ENCODE measurements around the gene NACC2. TPM values are rescaled to one million over a fixed set of nuclear protein-coding genes. Genes with fewer than 3 reads are reported as not detected.
A peak's percentile ranks its signal among the peaks of the same experiment; 100 is the strongest.

NACC2 gene
- polyA plus RNA-seq, 1 of the 3 experiments (the other 2 are of a cell fraction), result 22.1 TPM

GRCh38 chr9:135969064-135969683 lies 125.9 kb downstream of the NACC2 start:
- no peaks in the 10 kb centered on the region for H3K9me3 ChIP-seq
- no peak overlapping the region for H3K4me2 ChIP-seq
- ChIA-PET POLR2A (no interaction called here), CTCF (interaction anchor here (2.6 to 11.3 kb wide), 3 partner anchors 84 to 153 kb away, joined by 25 to 174 read pairs (median 29); no protein-coding TSS in a partner anchor)
- peaks cover 4 to 19% of the 10 kb centered on the region in 2 experiments; a peak in 2 of 4 replicates for H3K4me1 ChIP-seq (ENCODE audit: control insufficient read depth in 1 of 2, insufficient read depth in 2 of 2, low read depth in 1 of 2, low read length in 1 of 2)
- H3K27me3 ChIP-seq (ENCODE audit: insufficient read depth), result no peaks in the 10 kb centered on the region
- peaks cover 4% of the 10 kb centered on the region for H3F3A ChIP-seq (replicated peaks; ENCODE audit: insufficient read depth)
- no peak overlapping the region for H3K27ac ChIP-seq (ENCODE audit: low read depth in 2 of 2, low read length in 1 of 2)
- no peak for TF ChIP-seq GABPA (IDR thresholded peaks at IDR 0.05; ENCODE audit: low read depth)
- peak; percentile 47; the same call in 1 of the 2 replicates for TF ChIP-seq PBX3 (IDR thresholded peaks at IDR 0.05)
- no peak for TF ChIP-seq RFX5 (IDR thresholded peaks at IDR 0.05; ENCODE audit: low read length)
- H3K79me2 ChIP-seq (ENCODE audit: insufficient read depth), result no peaks in the 10 kb centered on the region
- no peaks in the 10 kb centered on the region for H3K36me3 ChIP-seq (replicated peaks in 1 of 2; ENCODE audit: control insufficient read depth in 1 of 2, insufficient read depth in 2 of 2, low read length in 1 of 2)
- H3K9ac ChIP-seq, result no peak overlapping the region
- no peak for DNase-seq
- H2AFZ ChIP-seq (ENCODE audit: low read depth), result no peak overlapping the region
- H4K20me1 ChIP-seq (ENCODE audit: insufficient read depth), result no peaks in the 10 kb centered on the region
- H3K4me3 ChIP-seq (ENCODE audit: low read depth in 2 of 2, low read length in 1 of 2), result no peak overlapping the region
- no peaks in the 10 kb centered on the region for H3K9me2 ChIP-seq
- 66% methylated on average over 9 of the region's 12 CpGs for WGBS (ENCODE audit: low lambda C conversion rate)

- POLR2A ChIA-PET, result no interaction called here
- no peak overlapping the region for H2AFZ ChIP-seq (ENCODE audit: low read depth)
- WGBS (ENCODE audit: low lambda C conversion rate), result 79% methylated on average over 6 of the region's 7 CpGs
- H3K9me3 ChIP-seq, result no peaks in the 10 kb centered on the region
- H3F3A ChIP-seq (replicated peaks; ENCODE audit: insufficient read depth), result peaks cover 4% of the 10 kb centered on the region
- no peak overlapping the region for H3K9ac ChIP-seq
- H3K9me2 ChIP-seq, result no peaks in the 10 kb centered on the region
- no peak overlapping the region for H3K27ac ChIP-seq (ENCODE audit: low read depth in 2 of 2, low read length in 1 of 2)
- no peak for DNase-seq
- H3K27me3 ChIP-seq (ENCODE audit: insufficient read depth), result no peaks in the 10 kb centered on the region
- H3K4me1 ChIP-seq (ENCODE audit: control insufficient read depth in 1 of 2, insufficient read depth in 2 of 2, low read depth in 1 of 2, low read length in 1 of 2), result peaks cover 4 to 19% of the 10 kb centered on the region in 2 experiments; a peak in 2 of 4 replicates
- CTCF ChIA-PET, result interaction anchor here (0.7 to 11.3 kb wide), 23 partner anchors 7 to 361 kb away, joined by 3 to 174 read pairs (median 9); partner anchors contain the start of genes CAMSAP1, NACC2 and TMEM250
- H3K4me3 ChIP-seq (ENCODE audit: low read depth in 2 of 2, low read length in 1 of 2), result no peak overlapping the region
- H3K36me3 ChIP-seq (replicated peaks in 1 of 2; ENCODE audit: control insufficient read depth in 1 of 2, insufficient read depth in 2 of 2, low read length in 1 of 2), result no peaks in the 10 kb centered on the region
- TF ChIP-seq FOSL2 (IDR thresholded peaks at IDR 0.05; ENCODE audit: borderline replicate concordance, low read depth), result no peak
- TF ChIP-seq RCOR1 (IDR thresholded peaks at IDR 0.05; ENCODE audit: low read length), result no peak
- TF ChIP-seq REST (IDR thresholded peaks at IDR 0.05; ENCODE audit: low read depth, low read length), result no peak
- TF ChIP-seq YY1 (IDR thresholded peaks at IDR 0.05; ENCODE audit: low read depth), result no peak
- TF ChIP-seq CHD2 (IDR thresholded peaks at IDR 0.05; ENCODE audit: low read length, partially characterized antibody), result no peak
- no peak for TF ChIP-seq TAF1 (IDR thresholded peaks at IDR 0.05; ENCODE audit: borderline replicate concordance, low read depth, low read length)
- no peak for TF ChIP-seq TCF12 (IDR thresholded peaks at IDR 0.05)
- TF ChIP-seq NFIC (IDR thresholded peaks at IDR 0.05; ENCODE audit: borderline replicate concordance), result no peak
- TF ChIP-seq MAX (IDR thresholded peaks at IDR 0.05; ENCODE audit: low read depth), result no peak
- TF ChIP-seq SIN3A (IDR thresholded peaks at IDR 0.05; ENCODE audit: borderline replicate concordance, low read depth, low read length), result no peak
- TF ChIP-seq USF2 (IDR thresholded peaks at IDR 0.05; ENCODE audit: borderline replicate concordance, low read depth, low read length), result no peak
- no peak for TF ChIP-seq GABPA (IDR thresholded peaks at IDR 0.05; ENCODE audit: low read depth)
- no peak for TF ChIP-seq RFX5 (IDR thresholded peaks at IDR 0.05; ENCODE audit: low read length)
- TF ChIP-seq RXRA (IDR thresholded peaks at IDR 0.05; ENCODE audit: borderline replicate concordance, low read depth), result no peak
- H3K79me2 ChIP-seq (ENCODE audit: insufficient read depth), result no peaks in the 10 kb centered on the region
- H3K4me2 ChIP-seq, result no peak overlapping the region
- H4K20me1 ChIP-seq (ENCODE audit: insufficient read depth), result no peaks in the 10 kb centered on the region
Observed at GRCh38 chr9:135968601-135969000, 126.5 kb downstream of the NACC2 start.
